HG02938 (cell line): Measurements from ENCODE around the gene BTBD17.

Experiments used
- ATAC-seq: cut with Tn5 transposase; IDR thresholded peaks from one replicate; pipeline ENCODE4 v1.9.1; 2021; ENCODE audit warnings: mild to moderate bottlenecking, moderate library complexity; ENCODE audit not compliant: unreplicated experiment

The BTBD17 gene

DNA sequence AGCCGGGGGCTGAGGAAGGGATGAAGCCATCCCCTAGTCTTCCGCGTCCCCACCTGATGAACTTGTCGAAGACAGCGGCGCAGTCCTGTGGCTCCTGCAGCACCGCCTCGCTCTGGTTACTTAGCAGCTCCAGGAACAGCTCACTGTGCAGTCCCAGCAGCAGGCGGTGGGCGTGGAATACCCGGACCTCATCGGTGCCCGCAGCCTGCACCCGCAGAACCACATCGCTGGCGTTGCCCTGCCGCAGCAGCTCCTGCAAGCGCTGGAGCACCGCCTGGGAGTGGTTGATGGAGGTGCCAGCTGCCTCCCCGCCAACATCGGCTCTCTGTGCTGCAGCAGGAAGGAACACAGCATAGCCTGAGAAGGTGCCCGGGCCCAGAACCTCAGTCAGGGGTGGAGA lies 1.8 kb downstream of the BTBD17 start:
- ATAC-seq: no peak

- no peak for ATAC-seq
Observed at GRCh38 chr17:74358697-74359096, 3.0 kb downstream of the BTBD17 start.

- no peak for ATAC-seq
Observed at GRCh38 chr17:74357466-74357809, 4.2 kb downstream of the BTBD17 start.

- no peak for ATAC-seq
Observed at GRCh38 chr17:74356646-74357465, 4.8 kb downstream of the BTBD17 start.

- no peak for ATAC-seq
Observed at GRCh38 chr17:74355065-74355464, 6.6 kb downstream of the BTBD17 start.

DNA sequence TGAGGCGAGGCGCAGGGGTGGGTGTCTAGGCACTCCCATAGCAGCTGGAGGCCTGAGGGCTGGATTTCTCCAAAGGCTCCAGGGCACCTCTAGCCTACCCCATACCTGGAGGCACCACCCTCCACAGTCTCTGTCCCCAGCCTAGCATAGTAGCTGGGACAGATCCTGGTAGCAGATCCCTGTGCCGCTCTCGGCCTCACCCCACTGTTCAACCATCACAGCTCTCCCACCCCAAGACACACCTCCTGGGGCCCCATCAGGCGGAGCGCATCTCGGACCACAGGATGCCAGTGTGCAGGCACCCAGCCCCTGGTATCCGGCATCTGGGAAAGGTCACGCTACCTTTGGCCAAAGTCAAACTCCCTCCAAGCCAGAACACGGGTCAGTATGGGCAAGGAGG lies 7.1 kb downstream of the BTBD17 start:
- no peak for ATAC-seq

DNA sequence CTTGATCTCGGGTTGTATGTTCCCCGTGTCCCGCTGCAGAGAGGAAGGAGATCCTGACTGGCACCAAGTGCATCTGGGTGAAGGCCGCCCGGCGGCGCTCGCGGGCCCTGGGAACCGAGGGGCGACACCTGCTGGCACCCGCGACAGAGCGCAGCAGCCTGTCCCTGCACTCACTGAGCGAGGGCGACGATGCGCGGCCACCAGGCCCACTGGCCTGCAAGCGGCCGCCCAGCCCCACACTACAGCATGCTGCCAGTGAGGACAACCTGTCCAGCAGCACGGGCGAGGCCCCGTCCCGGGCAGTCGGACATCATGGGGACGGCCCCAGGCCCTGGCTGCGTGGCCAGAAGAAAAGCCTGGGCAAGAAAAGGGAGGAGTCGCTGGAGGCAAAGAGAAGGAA lies 7.5 kb downstream of the BTBD17 start:
- ATAC-seq: no peak

DNA sequence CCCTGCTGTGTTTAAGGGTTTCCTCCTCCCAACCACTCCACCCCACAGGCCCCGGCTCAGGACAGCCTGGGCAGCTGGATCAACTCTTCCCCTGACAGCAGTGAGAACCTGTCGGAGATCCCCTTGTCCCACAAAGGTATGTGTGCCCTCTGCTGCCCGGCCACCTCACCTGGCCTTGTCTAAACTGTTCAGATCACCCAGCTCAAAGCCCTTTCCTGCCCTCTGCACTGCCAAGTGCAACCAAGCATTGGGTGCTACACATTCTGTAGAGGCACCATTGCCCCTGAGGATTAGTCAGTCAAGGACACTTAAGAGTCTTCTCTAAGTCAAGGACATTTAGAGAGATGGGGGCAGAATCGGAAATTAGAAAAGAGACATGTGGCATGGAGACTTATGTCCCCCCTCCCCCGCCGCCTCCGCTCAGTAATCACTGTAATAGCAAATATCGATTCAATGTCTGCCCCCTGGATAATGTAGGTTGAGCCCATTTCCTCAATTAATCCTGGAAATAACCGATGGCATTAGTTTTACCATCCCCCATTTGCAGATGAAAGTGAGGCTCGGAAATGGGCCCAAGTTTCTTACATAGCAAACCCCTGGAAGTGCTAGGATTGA lies 8.1 kb downstream of the BTBD17 start:
- no peak for ATAC-seq

- no peak for ATAC-seq
Observed at GRCh38 chr17:74351552-74352210, 10.0 kb downstream of the BTBD17 start.

GRCh38 chr17:74350486-74350885 lies 11.2 kb downstream of the BTBD17 start:
- no peak for ATAC-seq

GRCh38 chr17:74349120-74349519 lies 12.5 kb downstream of the BTBD17 start:
- ATAC-seq: no peak

- no peak for ATAC-seq
Observed at GRCh38 chr17:74347646-74348045, 14.0 kb downstream of the BTBD17 start.

GRCh38 chr17:74345433-74346241 lies 16.0 kb downstream of the BTBD17 start:
- no peak for ATAC-seq

GRCh38 chr17:74344658-74345057 lies 17.0 kb downstream of the BTBD17 start:
- ATAC-seq: no peak

GRCh38 chr17:74343526-74344284 lies 18.0 kb downstream of the BTBD17 start:
- no peak for ATAC-seq

GRCh38 chr17:74343121-74343520 lies 18.5 kb downstream of the BTBD17 start:
- ATAC-seq: no peak

GRCh38 chr17:74342224-74342623 lies 19.4 kb downstream of the BTBD17 start:
- no peak for ATAC-seq

GRCh38 chr17:74340470-74341023 lies 21.1 kb downstream of the BTBD17 start:
- no peak for ATAC-seq

GRCh38 chr17:74339537-74340195 lies 22.0 kb downstream of the BTBD17 start:
- no peak for ATAC-seq
